GM18873 (cell line): ENCODE data around the gene GJB5.

Experiments used
- ATAC-seq: cut with Tn5 transposase; IDR thresholded peaks from one replicate; pipeline ENCODE4 v1.9.1; 2021; ENCODE audit warnings: mild to moderate bottlenecking, moderate library complexity, moderate number of reproducible peaks; ENCODE audit not compliant: unreplicated experiment, low FRiP score

Gene GJB5

GRCh38 chr1:34744851-34745250, 10.0 kb upstream of the GJB5 start:
- no peak for ATAC-seq

GRCh38 chr1:34745666-34746065, 9.2 kb upstream of the GJB5 start:
- ATAC-seq = no peak

GRCh38 chr1:34746101-34746500, 8.7 kb upstream of the GJB5 start:
- no peak for ATAC-seq

GRCh38 chr1:34746785-34747637, 7.8 kb upstream of the GJB5 start:
- no peak for ATAC-seq

- no peak for ATAC-seq
Observed at GRCh38 chr1:34747638-34747941, 7.3 kb upstream of the GJB5 start.

- ATAC-seq = no peak
Observed at GRCh38 chr1:34749992-34750391, 4.9 kb upstream of the GJB5 start.

GRCh38 chr1:34750610-34751009, 4.2 kb upstream of the GJB5 start:
- no peak for ATAC-seq

GRCh38 chr1:34753163-34753562, 1.7 kb upstream of the GJB5 start:
- ATAC-seq = no peak

GRCh38 chr1:34755961-34756360, 1.1 kb downstream of the GJB5 start:
- no peak for ATAC-seq

- ATAC-seq = no peak
Observed at GRCh38 chr1:34757386-34757785, 2.5 kb downstream of the GJB5 start.

GRCh38 chr1:34758751-34759150, 3.9 kb downstream of the GJB5 start:
- ATAC-seq = no peak

GRCh38 chr1:34759503-34760357, 4.9 kb downstream of the GJB5 start, which contains the start of gene GJB4:
Gene GJB4 (plus strand): TSS chr1:34759740. CDS start chr1:34761255, 1,515 bp downstream.
- no peak for ATAC-seq

- ATAC-seq = no peak
Observed at GRCh38 chr1:34761176-34761761, 6.4 kb downstream of the GJB5 start.

- ATAC-seq = no peak
Observed at GRCh38 chr1:34761776-34762307, 7.0 kb downstream of the GJB5 start.

- no peak for ATAC-seq
Observed at GRCh38 chr1:34762474-34763141, 7.8 kb downstream of the GJB5 start.

- ATAC-seq = no peak
Observed at GRCh38 chr1:34763142-34763781, 8.4 kb downstream of the GJB5 start.

GRCh38 chr1:34768856-34769255, 14.0 kb downstream of the GJB5 start:
- no peak for ATAC-seq

- no peak for ATAC-seq
Observed at GRCh38 chr1:34770891-34771504, 16.2 kb downstream of the GJB5 start.

GRCh38 chr1:34771573-34772371, 16.9 kb downstream of the GJB5 start:
- no peak for ATAC-seq
